IMR-90 (cell line): Measurements from ENCODE around the gene ERBB4. TPM values are rescaled to one million over a fixed set of nuclear protein-coding genes. Genes with fewer than 3 reads are reported as not detected.

ENCODE experiments used
- ATAC-seq: fragments of 200-7000 bp; cut with Tn5 transposase; 2 replicates; pipeline ENCODE4 v1.9.1; 2020; ENCODE audit warnings: low read depth, mild to moderate bottlenecking, moderate library complexity
- BruUV-seq: library from RNA; stranded (reverse); fragments of 400-500 nt; replicated peaks from 2 replicates; lab custom pipeline; 2021; lab: Mats Ljungman, UMichigan
- CTCF ChIA-PET: fragments of 300-600 bp; formaldehyde crosslinking; extraction: SDS; loops from one replicate; lab custom pipeline; 2021; ENCODE audit warnings: antibody characterized with exemption; lab: Yijun Ruan, JAX
- POLR2A ChIA-PET: fragments of 300-600 bp; sonication (Branson Sonifier 250); formaldehyde crosslinking; loops from one replicate; lab custom pipeline; 2022; ENCODE audit warnings: antibody characterized with exemption; ENCODE audit not compliant: unreplicated experiment; lab: Charles Lee
- DNase-seq: peaks from one replicate; pipeline ENCODE4 v3.0.0; 2013
- H2AFZ ChIP-seq: replicated peaks from 2 replicates; pipeline ENCODE3; 2013; ENCODE audit warnings: low read length, mild to moderate bottlenecking; ENCODE audit not compliant: poor library complexity
- H2AK5ac ChIP-seq: 2 replicates; pipeline ENCODE4 v1.6.1; 2013; ENCODE audit warnings: low read depth, low read length, inconsistent platforms
- H2AK9ac ChIP-seq: replicated peaks from 2 replicates; pipeline ENCODE3; 2013; ENCODE audit warnings: mild to moderate bottlenecking, low read depth, low read length, moderate library complexity; ENCODE audit not compliant: poor library complexity
- H2BK120ac ChIP-seq: 2 replicates; pipeline ENCODE4 v1.6.1; 2013; ENCODE audit warnings: low read depth, low read length, inconsistent platforms
- H2BK15ac ChIP-seq: 3 replicates; pipeline ENCODE4 v1.6.1; 2013; ENCODE audit warnings: low read depth, low read length, inconsistent platforms
- H2BK20ac ChIP-seq: 2 replicates; pipeline ENCODE4 v1.6.1; 2013; ENCODE audit warnings: low read depth, mild to moderate bottlenecking, inconsistent platforms, low read length, moderate library complexity
- H2BK5ac ChIP-seq: 2 replicates; pipeline ENCODE4 v1.6.1; 2013; ENCODE audit warnings: mild to moderate bottlenecking, low read depth, low read length, inconsistent platforms; ENCODE audit not compliant: poor library complexity, severe bottlenecking
- H3K14ac ChIP-seq: replicated peaks from 2 replicates; pipeline ENCODE4 v1.6.1; 2013; ENCODE audit warnings: low read depth, low read length, inconsistent platforms
- H3K18ac ChIP-seq: 2 replicates; pipeline ENCODE4 v1.6.1; 2013; ENCODE audit warnings: low read depth, low read length, control low read depth
- H3K23ac ChIP-seq: 2 replicates; pipeline ENCODE4 v1.6.1; 2013; ENCODE audit warnings: low read depth, low read length, inconsistent platforms
- H3K27ac ChIP-seq: 2 replicates; pipeline ENCODE4 v1.5.1; 2013; ENCODE audit warnings: mild to moderate bottlenecking, control low read depth, low read length; ENCODE audit not compliant: insufficient read depth
- H3K27me3 ChIP-seq: 2 replicates; pipeline ENCODE4 v1.6.1; 2013; ENCODE audit warnings: low read length; ENCODE audit not compliant: control insufficient read depth, insufficient read depth
- H3K36me3 ChIP-seq: 2 replicates; pipeline ENCODE4 v1.6.1; 2013; ENCODE audit warnings: low read length, mixed read lengths; ENCODE audit not compliant: control insufficient read depth, insufficient read depth
- H3K4ac ChIP-seq: 2 replicates; pipeline ENCODE4 v1.6.1; 2013; ENCODE audit warnings: low read depth, low read length, inconsistent platforms
- H3K4me1 ChIP-seq: 2 replicates; pipeline ENCODE4 v1.6.1; 2013; ENCODE audit warnings: low read length, mixed read lengths; ENCODE audit not compliant: control insufficient read depth, insufficient read depth
- H3K4me2 ChIP-seq: 2 replicates; pipeline ENCODE4 v1.6.1; 2013; ENCODE audit warnings: low read depth, mild to moderate bottlenecking, control low read depth, low read length, moderate library complexity
- H3K4me3 ChIP-seq: 2 replicates; pipeline ENCODE4 v1.5.1; 2013; ENCODE audit warnings: low read depth, mild to moderate bottlenecking, control low read depth, low read length, moderate library complexity; ENCODE audit not compliant: insufficient read depth
- H3K56ac ChIP-seq: 2 replicates; pipeline ENCODE4 v1.6.1; 2013; ENCODE audit warnings: low read length, inconsistent platforms; ENCODE audit not compliant: insufficient read depth; ENCODE audit errors: extremely low read depth
- H3K79me1 ChIP-seq, 2 experiments: 2 replicates each; pipeline ENCODE4 v1.6.1; 2013; ENCODE audit warnings: low read length in 2 of 2, inconsistent platforms in 1 of 2, low read depth in 1 of 2
- H3K9ac ChIP-seq: 2 replicates; pipeline ENCODE4 v1.6.1; 2013; ENCODE audit warnings: low read depth, low read length, control low read depth
- H3K9me1 ChIP-seq: 2 replicates; pipeline ENCODE4 v1.6.1; 2013; ENCODE audit warnings: low read length, inconsistent platforms; ENCODE audit not compliant: insufficient read depth
- H3K9me3 ChIP-seq: 2 replicates; pipeline ENCODE4 v1.6.1; 2013; ENCODE audit warnings: low read length; ENCODE audit not compliant: control insufficient read depth, insufficient read depth
- H4K20me1 ChIP-seq: 2 replicates; pipeline ENCODE4 v1.6.1; 2013; ENCODE audit warnings: low read length, inconsistent platforms; ENCODE audit not compliant: insufficient read depth
- H4K5ac ChIP-seq: 2 replicates; pipeline ENCODE4 v1.6.1; 2013; ENCODE audit warnings: mild to moderate bottlenecking, low read depth, low read length, control low read depth
- H4K8ac ChIP-seq, 2 experiments: 2 replicates each; pipeline ENCODE4 v1.6.1; 2013; ENCODE audit warnings: low read depth in 2 of 2, low read length in 2 of 2, control low read depth in 1 of 2, inconsistent platforms in 1 of 2
- H4K91ac ChIP-seq: 2 replicates; pipeline ENCODE4 v1.6.1; 2013; ENCODE audit warnings: low read depth, low read length, inconsistent platforms; ENCODE audit not compliant: insufficient read depth
- BHLHE40 ChIP-seq: fragments of 150-350 bp; IDR thresholded peaks from 2 replicates; pipeline ENCODE4 v1.6.1; 2016; ENCODE audit warnings: mild to moderate bottlenecking, low read depth, low read length
- CEBPB ChIP-seq: IDR thresholded peaks from 2 replicates; pipeline ENCODE4 v1.6.1; 2012; ENCODE audit warnings: low read depth, low read length, improper control_type of control experiment
- CHD1 ChIP-seq: IDR thresholded peaks from 2 replicates; pipeline ENCODE4 v1.6.1; 2012; ENCODE audit warnings: low read depth, low read length, improper control_type of control experiment
- FOS ChIP-seq: fragments of 150-350 bp; IDR thresholded peaks from 2 replicates; pipeline ENCODE4 v1.6.1; 2016; ENCODE audit warnings: low read depth, low read length
- MAFK ChIP-seq: IDR thresholded peaks from 2 replicates; pipeline ENCODE4 v1.6.1; 2012; ENCODE audit warnings: low read depth, low read length, improper control_type of control experiment
- MAZ ChIP-seq: IDR thresholded peaks from 2 replicates; pipeline ENCODE4 v1.6.1; 2012; ENCODE audit warnings: low read depth, mild to moderate bottlenecking, low read length, improper control_type of control experiment, moderate library complexity, borderline replicate concordance
- MXI1 ChIP-seq: IDR thresholded peaks from 2 replicates; pipeline ENCODE4 v1.6.1; 2012; ENCODE audit warnings: low read depth, mild to moderate bottlenecking, low read length, moderate library complexity, borderline replicate concordance
- NFE2L2 ChIP-seq: fragments of 150-350 bp; IDR thresholded peaks from 2 replicates; pipeline ENCODE4 v1.6.1; 2016; ENCODE audit warnings: low read depth, mild to moderate bottlenecking, low read length
- POLR2A ChIP-seq: IDR thresholded peaks from 2 replicates; pipeline ENCODE4 v1.6.1; 2012; ENCODE audit warnings: mild to moderate bottlenecking, low read depth, low read length
- RAD21 ChIP-seq: IDR thresholded peaks from 2 replicates; pipeline ENCODE4 v1.6.1; 2012; ENCODE audit warnings: low read length, improper control_type of control experiment
- RCOR1 ChIP-seq: IDR thresholded peaks from 2 replicates; pipeline ENCODE4 v1.6.1; 2012; ENCODE audit warnings: mild to moderate bottlenecking, low read length, improper control_type of control experiment; ENCODE audit not compliant: insufficient replicate concordance
- RFX5 ChIP-seq: IDR thresholded peaks from 2 replicates; pipeline ENCODE4 v1.8.0; 2012; ENCODE audit warnings: low read depth, mild to moderate bottlenecking, low read length, moderate library complexity
- SMC3 ChIP-seq: fragments of 150-350 bp; IDR thresholded peaks from 2 replicates; pipeline ENCODE4 v1.6.1; 2016; ENCODE audit warnings: low read depth, mild to moderate bottlenecking, antibody characterized with exemption, low read length, moderate library complexity
- WGBS, 2 experiments: methylation state at CpG; one replicate each; pipeline versions ENCODE4 v1.1.5 to v1.1.7; 2013; ENCODE audit warnings: missing lambda C conversion rate in 2 of 2; ENCODE audit not compliant: insufficient read length in 1 of 2; ENCODE audit errors: extremely low coverage in 2 of 2; 5-methylcytosine and 5-hydroxymethylcytosine counted together
- dilution Hi-C: fragments of 300-500 bp; cut with HindIII; formaldehyde crosslinking; loops from one replicate; pipeline ENCODE4 v1.14.3; 2018; ENCODE audit warnings: low sequenced_read_pairs; ENCODE audit not compliant: unreplicated experiment
- in situ Hi-C: fragments of 300-500 bp; cut with MboI; formaldehyde crosslinking; loops from 3 replicates; pipeline ENCODE4 v1.14.3; 2019; ENCODE audit warnings: low sequenced_read_pairs, inconsistent platforms, mixed read lengths
- intact Hi-C: fragments of 100-400 bp; cut with micrococcal nuclease; formaldehyde crosslinking; loops from 2 replicates; pipeline ENCODE4 v1.10.0; 2022
- polyA plus RNA-seq, 3 experiments: library from polyadenylated mRNA; depleted of rRNA; stranded (reverse); fragments of >200 nt; gene quantifications; 2 replicates each; pipeline ENCODE4 v1.2.3, GENCODE V29; 2012; ENCODE audit warnings: low replicate concordance in 1 of 3
- total RNA-seq: library from RNA; depleted of rRNA; stranded (reverse); fragments of >200 nt; gene quantifications from 2 replicates; pipeline ENCODE4 v1.2.3, GENCODE V29; 2012
- TF ChIP-seq, protein P1 (sequence below): fragments of 150-350 bp; IDR thresholded peaks from 2 replicates; pipeline ENCODE4 v1.6.1; 2017; ENCODE audit warnings: mild to moderate bottlenecking, antibody characterized with exemption, low read length, low read depth
- TF ChIP-seq, protein P2 (sequence below): conservative IDR thresholded peaks from 2 replicates; pipeline ENCODE4 v1.5.1; 2012; ENCODE audit warnings: mild to moderate bottlenecking, low read depth, low read length, improper control_type of control experiment

The ERBB4 gene
- total and polyA plus RNA-seq, 2 of the 4 experiments (the other 2 are of a cell fraction) = not detected

DNA sequence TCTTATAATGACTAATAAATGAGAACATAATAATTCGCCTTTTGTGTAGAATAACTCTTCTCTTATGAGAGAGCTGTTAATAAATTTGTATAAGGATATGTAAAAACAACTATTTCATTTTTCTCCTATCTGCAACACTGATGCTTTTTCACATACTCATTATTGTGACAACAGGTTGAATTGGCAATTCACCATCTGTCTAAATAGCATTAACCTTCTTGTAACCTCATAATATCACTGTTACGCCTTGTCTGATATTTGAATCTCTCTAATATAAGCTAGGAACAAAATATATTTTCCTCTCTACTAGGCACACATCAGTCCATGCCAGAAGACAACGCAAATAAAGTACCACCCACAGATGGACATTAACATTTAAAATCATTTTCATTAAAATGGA is 1043.3 kb downstream of the ERBB4 start:
- no CpG with 5 or more reads among the region's 3 CpGs for WGBS, 2 experiments
- no peaks in the 10 kb centered on the region for H4K20me1 ChIP-seq
- H3K18ac ChIP-seq = no peak overlapping the region
- H3K79me1 ChIP-seq = no peaks in the 10 kb centered on the region
- H3K4me2 ChIP-seq = no peak overlapping the region
- no peak overlapping the region for H3K4ac ChIP-seq
- H3K27ac ChIP-seq = no peak overlapping the region
- DNase-seq (no peak), ATAC-seq (no peak)
- H3K14ac ChIP-seq = no peak overlapping the region
- POLR2A ChIA-PET = no interaction called here
- TF ChIP-seq NFE2L2 (no peak), MAFK (no peak), MAZ (no peak), BHLHE40 (no peak), CHD1 (no peak), RCOR1 (no peak), RFX5 (no peak), RAD21 (no peak), MXI1 (no peak), FOS (no peak), CEBPB (no peak), SMC3 (no peak), POLR2A (no peak)
- TF ChIP-seq, protein P1, sequence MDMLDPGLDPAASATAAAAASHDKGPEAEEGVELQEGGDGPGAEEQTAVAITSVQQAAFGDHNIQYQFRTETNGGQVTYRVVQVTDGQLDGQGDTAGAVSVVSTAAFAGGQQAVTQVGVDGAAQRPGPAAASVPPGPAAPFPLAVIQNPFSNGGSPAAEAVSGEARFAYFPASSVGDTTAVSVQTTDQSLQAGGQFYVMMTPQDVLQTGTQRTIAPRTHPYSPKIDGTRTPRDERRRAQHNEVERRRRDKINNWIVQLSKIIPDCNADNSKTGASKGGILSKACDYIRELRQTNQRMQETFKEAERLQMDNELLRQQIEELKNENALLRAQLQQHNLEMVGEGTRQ = no peak
- TF ChIP-seq, protein P2, sequence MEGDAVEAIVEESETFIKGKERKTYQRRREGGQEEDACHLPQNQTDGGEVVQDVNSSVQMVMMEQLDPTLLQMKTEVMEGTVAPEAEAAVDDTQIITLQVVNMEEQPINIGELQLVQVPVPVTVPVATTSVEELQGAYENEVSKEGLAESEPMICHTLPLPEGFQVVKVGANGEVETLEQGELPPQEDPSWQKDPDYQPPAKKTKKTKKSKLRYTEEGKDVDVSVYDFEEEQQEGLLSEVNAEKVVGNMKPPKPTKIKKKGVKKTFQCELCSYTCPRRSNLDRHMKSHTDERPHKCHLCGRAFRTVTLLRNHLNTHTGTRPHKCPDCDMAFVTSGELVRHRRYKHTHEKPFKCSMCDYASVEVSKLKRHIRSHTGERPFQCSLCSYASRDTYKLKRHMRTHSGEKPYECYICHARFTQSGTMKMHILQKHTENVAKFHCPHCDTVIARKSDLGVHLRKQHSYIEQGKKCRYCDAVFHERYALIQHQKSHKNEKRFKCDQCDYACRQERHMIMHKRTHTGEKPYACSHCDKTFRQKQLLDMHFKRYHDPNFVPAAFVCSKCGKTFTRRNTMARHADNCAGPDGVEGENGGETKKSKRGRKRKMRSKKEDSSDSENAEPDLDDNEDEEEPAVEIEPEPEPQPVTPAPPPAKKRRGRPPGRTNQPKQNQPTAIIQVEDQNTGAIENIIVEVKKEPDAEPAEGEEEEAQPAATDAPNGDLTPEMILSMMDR = no peak
- dilution Hi-C loops = no loop called here
- no peak overlapping the region for H4K5ac ChIP-seq
- no peak overlapping the region for H2BK5ac ChIP-seq
- no peak overlapping the region for H4K91ac ChIP-seq
- no peak overlapping the region for H3K56ac ChIP-seq
- H3K4me3 ChIP-seq = no peak overlapping the region
- in situ Hi-C loops = no loop called here
- H3K9me3 ChIP-seq = no peaks in the 10 kb centered on the region
- H2AK5ac ChIP-seq = no peak overlapping the region
- no peak overlapping the region for H4K8ac ChIP-seq
- no peak overlapping the region for H3K9ac ChIP-seq
- no peaks in the 10 kb centered on the region for H3K27me3 ChIP-seq
- no peak overlapping the region for H2BK20ac ChIP-seq
- CTCF ChIA-PET = no interaction called here
- no peak overlapping the region for H2AFZ ChIP-seq
- no peaks in the 10 kb centered on the region for H3K9me1 ChIP-seq
- H2BK120ac ChIP-seq = no peak overlapping the region
- H2BK15ac ChIP-seq = no peak overlapping the region
- no TSS peak for BruUV-seq
- H3K36me3 ChIP-seq = no peaks in the 10 kb centered on the region
- H2AK9ac ChIP-seq = no peak overlapping the region
- intact Hi-C loops = no loop called here
- no peaks in the 10 kb centered on the region for H3K4me1 ChIP-seq
- H3K23ac ChIP-seq = no peak overlapping the region
